Cardiac muscle cell (in vitro differentiated cells and primary cell): ENCODE data around the gene ZMYND10. TPM values are rescaled to one million over a fixed set of nuclear protein-coding genes. Genes with fewer than 3 reads are reported as not detected.

Experiments used
- DNase-seq, 2 donors: peaks; one replicate each; pipeline versions ENCODE4 v3.0.0 to v3.0.0-alpha.2; 2010 to 2017; ENCODE audit warnings: low read depth in 1 of 2, low spot score in 1 of 2
- H3K27ac ChIP-seq: fragments of 200-600 bp; sonication (generic); 2 replicates; pipeline ENCODE4 v1.5.1; 2016
- H3K27me3 ChIP-seq: fragments of 200-600 bp; sonication (generic); 2 replicates; pipeline ENCODE4 v1.6.0; 2016; ENCODE audit warnings: control low read depth
- H3K36me3 ChIP-seq: fragments of 200-600 bp; sonication (generic); 2 replicates; pipeline ENCODE4 v1.5.1; 2016; ENCODE audit warnings: control low read depth
- H3K4me1 ChIP-seq: fragments of 200-600 bp; sonication (generic); 2 replicates; pipeline ENCODE4 v1.8.1; 2017; ENCODE audit warnings: low read depth, mild to moderate bottlenecking, mixed run types
- H3K4me3 ChIP-seq: fragments of 200-600 bp; sonication (generic); 2 replicates; pipeline ENCODE4 v1.5.1; 2016; ENCODE audit warnings: mild to moderate bottlenecking
- H3K9me3 ChIP-seq: fragments of 200-600 bp; sonication (generic); 2 replicates; pipeline ENCODE4 v1.5.1; 2017; ENCODE audit warnings: low read depth, mild to moderate bottlenecking, control low read depth
- polyA plus RNA-seq: library from polyadenylated mRNA; unstranded; fragments of >200 nt; fragmentation: Nextera tagmentation; extraction: Ambion mirVana; gene quantifications from 2 replicates; pipeline ENCODE4 v1.2.1, GENCODE V29; 2016
- total RNA-seq: library from RNA; depleted of rRNA; stranded (reverse); fragments of >200 nt; gene quantifications from 2 replicates; pipeline ENCODE4 v1.2.3, GENCODE V29; 2016
- TF ChIP-seq, protein P1 (sequence below): IDR thresholded peaks from 2 replicates; pipeline ENCODE4 v1.5.1; 2012; ENCODE audit warnings: low read depth, mild to moderate bottlenecking, low read length

Gene ZMYND10
- total and polyA plus RNA-seq, 2 experiments from 2014 or later, result 1.8 to 2.8 TPM

DNA sequence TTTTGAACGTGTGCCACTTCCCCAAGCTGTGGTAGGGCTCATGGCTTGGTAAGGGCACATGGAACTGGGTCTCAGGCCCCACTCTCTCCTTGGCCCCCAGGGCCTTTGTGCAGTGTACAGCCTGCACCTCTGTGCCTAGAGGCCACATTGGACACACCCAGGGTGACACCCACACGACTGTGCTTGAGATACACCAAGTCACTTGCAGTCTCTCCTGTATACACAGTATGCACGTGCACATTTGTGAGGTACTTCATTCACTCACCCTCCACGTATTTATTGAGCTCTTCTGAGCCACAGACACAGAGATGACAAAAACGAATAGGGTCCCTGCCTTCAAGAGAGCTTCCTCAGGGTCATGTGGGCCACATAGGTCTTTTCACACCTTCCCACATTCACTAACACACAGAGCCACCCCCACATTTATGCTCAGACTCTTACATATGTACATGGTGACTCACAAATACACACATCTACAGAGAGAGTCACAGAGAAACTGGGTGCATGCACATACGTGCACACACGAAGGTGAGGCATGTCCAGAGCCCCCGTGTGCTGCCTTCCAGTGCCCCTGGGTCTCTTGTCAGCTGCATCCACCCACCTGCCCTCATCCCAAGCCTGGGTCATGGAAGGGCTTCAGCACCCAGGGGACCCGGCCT lies 23.6 kb upstream of the ZMYND10 start:
- no peak overlapping the region for H3K27ac ChIP-seq
- no peak for DNase-seq
- no peaks in the 10 kb centered on the region for H3K36me3 ChIP-seq
- H3K9me3 ChIP-seq, result no peaks in the 10 kb centered on the region
- TF ChIP-seq, protein P1, sequence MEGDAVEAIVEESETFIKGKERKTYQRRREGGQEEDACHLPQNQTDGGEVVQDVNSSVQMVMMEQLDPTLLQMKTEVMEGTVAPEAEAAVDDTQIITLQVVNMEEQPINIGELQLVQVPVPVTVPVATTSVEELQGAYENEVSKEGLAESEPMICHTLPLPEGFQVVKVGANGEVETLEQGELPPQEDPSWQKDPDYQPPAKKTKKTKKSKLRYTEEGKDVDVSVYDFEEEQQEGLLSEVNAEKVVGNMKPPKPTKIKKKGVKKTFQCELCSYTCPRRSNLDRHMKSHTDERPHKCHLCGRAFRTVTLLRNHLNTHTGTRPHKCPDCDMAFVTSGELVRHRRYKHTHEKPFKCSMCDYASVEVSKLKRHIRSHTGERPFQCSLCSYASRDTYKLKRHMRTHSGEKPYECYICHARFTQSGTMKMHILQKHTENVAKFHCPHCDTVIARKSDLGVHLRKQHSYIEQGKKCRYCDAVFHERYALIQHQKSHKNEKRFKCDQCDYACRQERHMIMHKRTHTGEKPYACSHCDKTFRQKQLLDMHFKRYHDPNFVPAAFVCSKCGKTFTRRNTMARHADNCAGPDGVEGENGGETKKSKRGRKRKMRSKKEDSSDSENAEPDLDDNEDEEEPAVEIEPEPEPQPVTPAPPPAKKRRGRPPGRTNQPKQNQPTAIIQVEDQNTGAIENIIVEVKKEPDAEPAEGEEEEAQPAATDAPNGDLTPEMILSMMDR, result no peak
- no peaks in the 10 kb centered on the region for H3K4me1 ChIP-seq
- no peak overlapping the region for H3K4me3 ChIP-seq
- H3K27me3 ChIP-seq, result no peaks in the 10 kb centered on the region

DNA sequence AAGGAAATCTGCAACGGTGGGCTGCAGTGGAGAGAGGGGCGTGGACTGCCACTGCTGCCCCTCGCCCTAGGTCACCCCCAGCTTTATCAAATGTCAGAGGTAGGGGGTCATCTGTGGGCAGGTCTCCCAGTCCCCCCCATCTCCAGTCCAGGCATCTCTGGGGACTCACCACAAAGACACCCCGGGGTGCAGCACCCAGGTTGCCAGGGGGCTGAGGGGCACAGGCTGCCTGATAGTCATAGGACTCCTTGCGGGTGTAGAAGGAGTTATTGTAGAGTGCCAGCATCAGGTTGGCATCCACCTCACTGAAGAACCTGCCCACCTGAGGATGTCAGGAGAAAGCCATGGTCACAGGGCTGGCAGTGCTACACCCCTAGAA lies 20.3 kb upstream of the ZMYND10 start:
- no peaks in the 10 kb centered on the region for H3K27me3 ChIP-seq
- H3K9me3 ChIP-seq, result no peaks in the 10 kb centered on the region
- no peak for DNase-seq
- no peak overlapping the region for H3K4me3 ChIP-seq
- H3K27ac ChIP-seq, result no peak overlapping the region
- H3K36me3 ChIP-seq, result no peaks in the 10 kb centered on the region
- TF ChIP-seq, protein P1, result no peak
- no peaks in the 10 kb centered on the region for H3K4me1 ChIP-seq

DNA sequence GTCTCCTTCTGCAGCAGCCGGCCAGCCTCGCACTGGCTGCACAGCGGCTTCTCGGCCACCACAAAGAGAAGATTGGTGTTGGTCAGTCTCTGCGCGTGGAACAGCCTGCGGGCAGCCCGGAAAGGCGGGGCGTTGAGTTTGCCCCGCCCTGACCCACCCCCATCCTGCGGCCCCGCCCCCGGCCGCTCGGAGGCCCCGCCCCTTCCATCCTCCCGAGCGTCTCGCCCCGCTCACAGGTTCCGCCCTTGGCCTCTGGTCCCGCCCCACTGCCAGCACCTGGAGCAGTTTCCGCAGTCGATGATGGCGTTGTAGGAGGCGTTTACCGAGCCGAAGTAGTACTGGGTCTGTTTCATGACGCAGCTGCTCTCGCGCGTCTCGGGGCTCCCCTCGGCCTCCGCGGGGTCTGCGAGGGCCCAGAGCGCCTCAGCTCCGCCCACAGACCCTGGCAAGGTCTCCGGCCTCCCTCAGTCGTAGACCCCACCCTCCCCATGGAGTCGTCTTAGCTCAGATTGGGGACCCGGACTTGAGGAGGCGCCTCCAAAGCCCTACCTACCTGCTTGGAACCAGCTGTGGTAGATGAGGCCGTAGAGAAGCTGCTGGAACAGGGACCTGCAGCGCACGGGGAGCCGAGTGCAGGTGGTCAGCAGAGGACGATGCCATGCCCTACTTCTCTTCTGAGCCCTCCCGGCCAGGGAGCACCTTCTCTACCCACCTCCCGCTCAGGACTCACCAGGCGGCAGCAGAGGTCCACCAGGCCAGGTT lies 19.7 kb upstream of the ZMYND10 start:
- H3K27me3 ChIP-seq, result no peaks in the 10 kb centered on the region
- H3K27ac ChIP-seq, result no peak overlapping the region
- H3K36me3 ChIP-seq, result no peaks in the 10 kb centered on the region
- H3K9me3 ChIP-seq, result no peaks in the 10 kb centered on the region
- peak overlapping the region; percentile 32 for H3K4me3 ChIP-seq
- TF ChIP-seq, protein P1, result no peak
- H3K4me1 ChIP-seq, result no peaks in the 10 kb centered on the region
- DNase-seq, result peak; percentile 76 to 86

DNA sequence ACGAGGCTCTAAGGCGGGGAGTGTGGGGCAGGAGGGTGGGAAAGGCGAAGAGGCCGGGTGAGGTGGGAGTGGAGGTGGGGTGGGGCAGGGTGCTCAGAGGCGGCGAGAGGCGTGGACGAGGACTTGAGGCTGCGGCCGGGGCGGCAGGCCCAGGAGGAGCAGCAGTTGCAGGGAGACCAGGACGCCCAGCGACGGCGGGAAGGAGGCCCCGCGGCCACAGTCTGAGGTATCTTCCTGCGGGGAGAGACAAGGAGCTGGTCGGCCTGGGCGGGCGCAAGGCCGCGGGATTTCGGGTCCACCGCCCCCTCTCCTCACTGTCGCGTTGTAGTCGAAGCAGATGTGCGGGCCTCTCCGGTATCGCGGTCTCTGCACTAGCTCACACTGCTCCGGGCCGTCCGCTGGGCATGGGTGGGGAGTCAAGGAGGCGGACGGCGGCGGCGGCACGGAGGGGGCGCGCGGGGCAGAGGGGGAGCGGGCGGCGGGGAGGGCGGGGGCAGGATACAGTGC lies 19.1 kb upstream of the ZMYND10 start:
- TF ChIP-seq, protein P1, result no peak
- no peaks in the 10 kb centered on the region for H3K36me3 ChIP-seq
- no peaks in the 10 kb centered on the region for H3K4me1 ChIP-seq
- no peak for DNase-seq
- no peaks in the 10 kb centered on the region for H3K27me3 ChIP-seq
- H3K27ac ChIP-seq, result no peak overlapping the region
- peak overlapping the region; percentile 32 for H3K4me3 ChIP-seq
- H3K9me3 ChIP-seq, result no peaks in the 10 kb centered on the region

- no peak overlapping the region for H3K4me3 ChIP-seq
- TF ChIP-seq, protein P1, result no peak
- H3K4me1 ChIP-seq, result peaks cover 21% of the 10 kb centered on the region
- H3K36me3 ChIP-seq, result peaks cover 6% of the 10 kb centered on the region
- no peak for DNase-seq
- no peak overlapping the region for H3K27ac ChIP-seq
- H3K9me3 ChIP-seq, result no peaks in the 10 kb centered on the region
- no peaks in the 10 kb centered on the region for H3K27me3 ChIP-seq
Measured at GRCh38 chr3:50359760-50360110, 14.2 kb upstream of the ZMYND10 start.
